K562 (cell line): ENCODE measurements around the gene AMMECR1. TPM values are rescaled to one million over a fixed set of nuclear protein-coding genes. Genes with fewer than 3 reads are reported as not detected.

Source experiments
- FOXJ2 ChIP-seq: fragments of 200-800 bp; sonication (Bioruptor generic); IDR thresholded peaks from 2 replicates; pipeline ENCODE4 v1.6.1; 2016; ENCODE audit warnings: missing genetic modification characterization, missing compliant biosample characterization
- POLR3G ChIP-seq: IDR thresholded peaks from 2 replicates; pipeline ENCODE4 v1.6.1; 2011; ENCODE audit not compliant: insufficient read length, insufficient replicate concordance; ENCODE audit errors: extremely low read depth
- SNRNP70 ChIP-seq: fragments of 200-400 bp; formaldehyde crosslinking; optimal IDR thresholded peaks from 2 replicates; pipeline ENCODE3; 2017; ENCODE audit warnings: low read depth, low read length
- TAL1 ChIP-seq: fragments of 450-650 bp; IDR thresholded peaks from 2 replicates; pipeline ENCODE4 v1.6.1; 2016; ENCODE audit warnings: mild to moderate bottlenecking
- ZNF76 ChIP-seq: fragments of 250-450 bp; sonication (Bioruptor Pico); IDR thresholded peaks from 2 replicates; pipeline ENCODE4 v1.4.0; 2020; ENCODE audit warnings: mild to moderate bottlenecking, moderate library complexity, borderline replicate concordance
- polyA plus RNA-seq, 8 experiments: library from polyadenylated mRNA; depleted of rRNA in 4 of 8; stranded (reverse) in 5 of 8; unstranded in 3 of 8; fragments of >200 nt; fragmentation: Nextera tagmentation in 2 of 8; fragmentation: Illumina TruSeq in 1 of 8; extraction: Ambion mirVana in 2 of 8; extraction: Trizol in 1 of 8; gene quantifications; 2 replicates each; pipeline versions ENCODE4 v1.2.1 to v1.2.3, GENCODE V29; 2011 to 2014; ENCODE audit warnings: inconsistent platforms in 1 of 8, missing spikeins in 1 of 8
- total RNA-seq, 7 experiments: library from RNA; depleted of rRNA in 6 of 7; stranded (reverse); fragments of >200 nt in 6 of 7; fragmentation: Illumina TruSeq in 2 of 7; extraction: Trizol in 2 of 7; gene quantifications; 2 replicates each; pipeline versions ENCODE4 v1.2.1 to v1.2.3, GENCODE V29; 2011 to 2021; ENCODE audit warnings: low replicate concordance in 1 of 7
- TF ChIP-seq, protein P1 (sequence below), 3 experiments: fragments of 200-800 bp in 1 of 3; sonication (Bioruptor generic) in 1 of 3; sonication (generic) in 1 of 3; formaldehyde crosslinking in 1 of 3; IDR thresholded peaks; 2 replicates each; pipeline versions ENCODE4 v1.6.1 to v1.8.0; 2016 to 2022; ENCODE audit warnings: mild to moderate bottlenecking in 2 of 3, missing compliant biosample characterization in 2 of 3, missing genetic modification characterization in 2 of 3, missing genetic modification reagents in 1 of 3
- TF ChIP-seq, protein P2 (sequence below): sonication (generic); formaldehyde crosslinking; IDR thresholded peaks from 2 replicates; pipeline ENCODE4 v1.8.1; 2023; ENCODE audit warnings: mild to moderate bottlenecking, missing genetic modification reagents, moderate library complexity
- TF ChIP-seq, protein P3 (sequence below): fragments of 450-650 bp; IDR thresholded peaks from 2 replicates; pipeline ENCODE4 v1.6.1; 2017; ENCODE audit warnings: antibody characterized with exemption
- TF ChIP-seq, protein P4 (sequence below): sonication (generic); formaldehyde crosslinking; IDR thresholded peaks from 2 replicates; pipeline ENCODE4 v1.8.1; 2023; ENCODE audit warnings: mild to moderate bottlenecking, missing genetic modification reagents
- TF ChIP-seq, protein P5 (sequence below): fragments of 450-650 bp; IDR thresholded peaks from 2 replicates; pipeline ENCODE4 v1.6.1; 2016; ENCODE audit warnings: mild to moderate bottlenecking

AMMECR1 gene
- total and polyA plus RNA-seq, 9 of the 15 experiments (the other 6 are each of a cell fraction or from before 2014, with no cell fraction given) = 13.9 to 36.7 (median 23.6) TPM

DNA sequence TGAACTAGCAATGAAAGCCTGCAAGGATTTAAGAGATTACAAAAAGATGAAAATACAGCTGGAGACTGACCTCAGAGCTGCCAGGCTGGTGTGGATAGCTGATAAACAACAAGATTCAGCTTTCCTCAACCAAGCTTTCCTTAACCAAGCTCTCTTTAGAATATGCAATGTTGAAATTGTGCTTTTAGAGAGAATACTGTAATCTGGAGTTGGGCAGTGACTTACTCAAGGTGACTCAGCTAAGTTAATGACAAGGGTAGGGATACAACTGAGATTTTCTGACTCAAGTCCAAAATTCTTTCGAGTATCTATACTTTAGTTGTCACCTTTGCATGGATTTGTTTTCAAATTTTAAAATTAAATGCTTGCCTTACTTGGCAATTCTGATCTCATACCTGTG lies 98.0 kb downstream of the AMMECR1 start (continued):
- TF ChIP-seq, protein P1, sequence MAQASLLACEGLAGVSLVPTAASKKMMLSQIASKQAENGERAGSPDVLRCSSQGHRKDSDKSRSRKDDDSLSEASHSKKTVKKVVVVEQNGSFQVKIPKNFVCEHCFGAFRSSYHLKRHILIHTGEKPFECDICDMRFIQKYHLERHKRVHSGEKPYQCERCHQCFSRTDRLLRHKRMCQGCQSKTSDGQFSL (CRISPR knock-in tag; IDR thresholded peaks at IDR 0.05) = no peak
- TF ChIP-seq, protein P1 (tag; IDR thresholded peaks at IDR 0.05) = no peak
- TF ChIP-seq TAL1 (no peak), SNRNP70 (no peak), POLR3G (no peak), FOXJ2 (no peak), ZNF76 (no peak)
- TF ChIP-seq, protein P2, sequence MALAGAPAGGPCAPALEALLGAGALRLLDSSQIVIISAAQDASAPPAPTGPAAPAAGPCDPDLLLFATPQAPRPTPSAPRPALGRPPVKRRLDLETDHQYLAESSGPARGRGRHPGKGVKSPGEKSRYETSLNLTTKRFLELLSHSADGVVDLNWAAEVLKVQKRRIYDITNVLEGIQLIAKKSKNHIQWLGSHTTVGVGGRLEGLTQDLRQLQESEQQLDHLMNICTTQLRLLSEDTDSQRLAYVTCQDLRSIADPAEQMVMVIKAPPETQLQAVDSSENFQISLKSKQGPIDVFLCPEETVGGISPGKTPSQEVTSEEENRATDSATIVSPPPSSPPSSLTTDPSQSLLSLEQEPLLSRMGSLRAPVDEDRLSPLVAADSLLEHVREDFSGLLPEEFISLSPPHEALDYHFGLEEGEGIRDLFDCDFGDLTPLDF (CRISPR knock-in tag) = no peak
- TF ChIP-seq, protein P3, sequence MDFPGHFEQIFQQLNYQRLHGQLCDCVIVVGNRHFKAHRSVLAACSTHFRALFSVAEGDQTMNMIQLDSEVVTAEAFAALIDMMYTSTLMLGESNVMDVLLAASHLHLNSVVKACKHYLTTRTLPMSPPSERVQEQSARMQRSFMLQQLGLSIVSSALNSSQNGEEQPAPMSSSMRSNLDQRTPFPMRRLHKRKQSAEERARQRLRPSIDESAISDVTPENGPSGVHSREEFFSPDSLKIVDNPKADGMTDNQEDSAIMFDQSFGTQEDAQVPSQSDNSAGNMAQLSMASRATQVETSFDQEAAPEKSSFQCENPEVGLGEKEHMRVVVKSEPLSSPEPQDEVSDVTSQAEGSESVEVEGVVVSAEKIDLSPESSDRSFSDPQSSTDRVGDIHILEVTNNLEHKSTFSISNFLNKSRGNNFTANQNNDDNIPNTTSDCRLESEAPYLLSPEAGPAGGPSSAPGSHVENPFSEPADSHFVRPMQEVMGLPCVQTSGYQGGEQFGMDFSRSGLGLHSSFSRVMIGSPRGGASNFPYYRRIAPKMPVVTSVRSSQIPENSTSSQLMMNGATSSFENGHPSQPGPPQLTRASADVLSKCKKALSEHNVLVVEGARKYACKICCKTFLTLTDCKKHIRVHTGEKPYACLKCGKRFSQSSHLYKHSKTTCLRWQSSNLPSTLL = no peak
- TF ChIP-seq, protein P4, sequence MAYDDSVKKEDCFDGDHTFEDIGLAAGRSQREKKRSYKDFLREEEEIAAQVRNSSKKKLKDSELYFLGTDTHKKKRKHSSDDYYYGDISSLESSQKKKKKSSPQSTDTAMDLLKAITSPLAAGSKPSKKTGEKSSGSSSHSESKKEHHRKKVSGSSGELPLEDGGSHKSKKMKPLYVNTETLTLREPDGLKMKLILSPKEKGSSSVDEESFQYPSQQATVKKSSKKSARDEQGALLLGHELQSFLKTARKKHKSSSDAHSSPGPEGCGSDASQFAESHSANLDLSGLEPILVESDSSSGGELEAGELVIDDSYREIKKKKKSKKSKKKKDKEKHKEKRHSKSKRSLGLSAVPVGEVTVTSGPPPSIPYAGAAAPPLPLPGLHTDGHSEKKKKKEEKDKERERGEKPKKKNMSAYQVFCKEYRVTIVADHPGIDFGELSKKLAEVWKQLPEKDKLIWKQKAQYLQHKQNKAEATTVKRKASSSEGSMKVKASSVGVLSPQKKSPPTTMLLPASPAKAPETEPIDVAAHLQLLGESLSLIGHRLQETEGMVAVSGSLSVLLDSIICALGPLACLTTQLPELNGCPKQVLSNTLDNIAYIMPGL (CRISPR knock-in tag) = no peak
- TF ChIP-seq, protein P5, sequence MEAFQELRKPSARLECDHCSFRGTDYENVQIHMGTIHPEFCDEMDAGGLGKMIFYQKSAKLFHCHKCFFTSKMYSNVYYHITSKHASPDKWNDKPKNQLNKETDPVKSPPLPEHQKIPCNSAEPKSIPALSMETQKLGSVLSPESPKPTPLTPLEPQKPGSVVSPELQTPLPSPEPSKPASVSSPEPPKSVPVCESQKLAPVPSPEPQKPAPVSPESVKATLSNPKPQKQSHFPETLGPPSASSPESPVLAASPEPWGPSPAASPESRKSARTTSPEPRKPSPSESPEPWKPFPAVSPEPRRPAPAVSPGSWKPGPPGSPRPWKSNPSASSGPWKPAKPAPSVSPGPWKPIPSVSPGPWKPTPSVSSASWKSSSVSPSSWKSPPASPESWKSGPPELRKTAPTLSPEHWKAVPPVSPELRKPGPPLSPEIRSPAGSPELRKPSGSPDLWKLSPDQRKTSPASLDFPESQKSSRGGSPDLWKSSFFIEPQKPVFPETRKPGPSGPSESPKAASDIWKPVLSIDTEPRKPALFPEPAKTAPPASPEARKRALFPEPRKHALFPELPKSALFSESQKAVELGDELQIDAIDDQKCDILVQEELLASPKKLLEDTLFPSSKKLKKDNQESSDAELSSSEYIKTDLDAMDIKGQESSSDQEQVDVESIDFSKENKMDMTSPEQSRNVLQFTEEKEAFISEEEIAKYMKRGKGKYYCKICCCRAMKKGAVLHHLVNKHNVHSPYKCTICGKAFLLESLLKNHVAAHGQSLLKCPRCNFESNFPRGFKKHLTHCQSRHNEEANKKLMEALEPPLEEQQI = no peak
- TF ChIP-seq, all 486 proteins: peak for 15
